Lung (tissue), 12 donors: ENCODE measurements around the gene TMPRSS3. TPM values are rescaled to one million over a fixed set of nuclear protein-coding genes. Genes with fewer than 3 reads are reported as not detected.

Experiments used
- ATAC-seq: fragments of 200-7000 bp; cut with Tn5 transposase; one replicate; pipeline ENCODE4 v1.9.1; 2020; ENCODE audit warnings: moderate number of reproducible peaks; ENCODE audit not compliant: insufficient read depth, low FRiP score
- DNase-seq, 3 donors: peaks; one replicate each; pipeline ENCODE4 v3.0.0-alpha.2; 2013 to 2017
- H3K27ac ChIP-seq, 2 donors: one replicate each; pipeline ENCODE4 v1.5.1; 2013; ENCODE audit warnings: mild to moderate bottlenecking in 2 of 2, moderate library complexity in 2 of 2, control low read depth in 1 of 2, inconsistent platforms in 1 of 2, low read depth in 1 of 2, low read length in 1 of 2
- H3K27me3 ChIP-seq, 3 donors: one replicate each; pipeline ENCODE4 v1.5.1; 2013; ENCODE audit warnings: low read length in 2 of 3; ENCODE audit not compliant: control insufficient read depth in 3 of 3, insufficient read depth in 3 of 3
- H3K36me3 ChIP-seq, 4 donors: one replicate each; pipeline ENCODE4 v1.5.1; 2013; ENCODE audit warnings: low read length in 4 of 4, mild to moderate bottlenecking in 1 of 4, moderate library complexity in 1 of 4; ENCODE audit not compliant: control insufficient read depth in 4 of 4, insufficient read depth in 4 of 4
- H3K4me1 ChIP-seq, 5 donors: one replicate each; pipeline ENCODE4 v1.5.1; 2013; ENCODE audit warnings: low read length in 5 of 5, mild to moderate bottlenecking in 2 of 5, moderate library complexity in 1 of 5; ENCODE audit not compliant: control insufficient read depth in 5 of 5, insufficient read depth in 5 of 5
- H3K4me3 ChIP-seq: one replicate; pipeline ENCODE4 v1.5.1; 2013; ENCODE audit warnings: mild to moderate bottlenecking, control low read depth, moderate library complexity
- H3K9ac ChIP-seq, 2 donors: one replicate each; pipeline ENCODE4 v1.5.1; 2013; ENCODE audit warnings: low read length in 2 of 2, control low read depth in 1 of 2; ENCODE audit not compliant: insufficient read depth in 1 of 2
- H3K9me3 ChIP-seq, 4 donors: one replicate each; pipeline ENCODE4 v1.5.1; 2013; ENCODE audit warnings: low read length in 3 of 4, mild to moderate bottlenecking in 1 of 4, moderate library complexity in 1 of 4; ENCODE audit not compliant: control insufficient read depth in 4 of 4, insufficient read depth in 3 of 4
- CTCF ChIP-seq: IDR thresholded peaks from 2 replicates; pipeline ENCODE4 v1.5.1; 2012; ENCODE audit warnings: mild to moderate bottlenecking; ENCODE audit errors: control extremely low read depth, extremely low read depth
- WGBS, 2 donors: extraction: QIAGEN DNeasy Blood & Tissue Kit; methylation state at CpG; one replicate each; pipeline ENCODE4 v1.1.7; 2013; 5-methylcytosine and 5-hydroxymethylcytosine counted together
- polyA plus RNA-seq, 2 donors: library from polyadenylated mRNA; stranded (reverse); fragments of 200-250 nt; gene quantifications; one replicate each; pipeline ENCODE4 v1.2.1, GENCODE V29; 2013
- total RNA-seq, 2 donors: library from RNA; depleted of rRNA in 1 of 2; stranded (reverse); fragments of >200 nt in 1 of 2; gene quantifications; one replicate each; pipeline ENCODE4 v1.2.1, GENCODE V29; 2014 to 2021
- donor health status: control.
- donor health status: control.
- donor health status: Bipolar disorder and iron deficiency.
- donor health status: healthy.
- donor health status: DM: yes; HTN: yes; CAD: no.

TMPRSS3 gene
- total and polyA plus RNA-seq, 4 donors, result 2.1 to 7.9 (median 4.2) TPM

GRCh38 chr21:42434884-42435283 is 39.0 kb upstream of the TMPRSS3 start:
- no peak for TF ChIP-seq CTCF

GRCh38 chr21:42433946-42434551 is 38.2 kb upstream of the TMPRSS3 start:
- H3K27ac ChIP-seq, result no peak overlapping the region
- H3K36me3 ChIP-seq, result no peaks in the 10 kb centered on the region
- ATAC-seq (no peak), DNase-seq (no peak)
- WGBS, 2 donors, result 55 to 63% methylated on average over 10 of the region's 10 CpGs
- H3K27me3 ChIP-seq, result no peaks in the 10 kb centered on the region
- H3K4me3 ChIP-seq, result no peak overlapping the region
- no peak overlapping the region for H3K9ac ChIP-seq
- no peak for TF ChIP-seq CTCF
- H3K9me3 ChIP-seq, result peaks cover 0 to 10% (median 0%) of the 10 kb centered on the region in 4 donors
- H3K4me1 ChIP-seq, result no peaks in the 10 kb centered on the region

More at GRCh38 chr21:42434884-42435283, 39.0 kb upstream of the TMPRSS3 start:
- Histone ChIP-seq H3K36me3 (no peaks in the 10 kb centered on the region), H3K9ac (no peak overlapping the region), H3K27ac (no peak overlapping the region), H3K4me1 (no peaks in the 10 kb centered on the region), H3K4me3 (no peak overlapping the region), H3K27me3 (no peaks in the 10 kb centered on the region), H3K9me3 (peaks cover 0 to 10% (median 0%) of the 10 kb centered on the region in 4 donors)
- DNase-seq, result no peak
- 69 to 85% methylated on average over 3 of the region's 3 CpGs for WGBS, 2 donors
- no peak for ATAC-seq

DNA sequence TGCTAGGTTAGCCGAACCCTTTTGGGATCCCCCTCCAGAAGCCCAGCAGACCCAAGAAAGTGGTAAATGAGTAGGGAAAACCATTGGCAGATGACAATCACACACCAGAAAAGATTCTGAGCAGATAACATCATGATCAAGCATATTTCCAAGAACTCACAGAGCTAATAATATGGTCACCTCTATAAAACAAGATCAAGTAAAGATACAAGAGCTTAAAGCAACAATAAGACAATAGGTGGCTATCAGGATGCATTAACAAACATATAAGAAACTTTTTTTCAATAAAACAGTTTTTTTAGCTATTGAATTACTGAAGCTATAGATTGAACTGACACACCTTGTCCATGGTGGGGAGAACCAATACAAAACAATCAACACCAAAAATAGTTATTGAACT is 36.8 kb upstream of the TMPRSS3 start:
- DNase-seq (no peak), ATAC-seq (no peak)
- Histone ChIP-seq H3K9ac (no peak overlapping the region), H3K4me3 (no peak overlapping the region), H3K27ac (no peak overlapping the region), H3K9me3 (peaks cover 0 to 10% (median 0%) of the 10 kb centered on the region in 4 donors), H3K4me1 (no peaks in the 10 kb centered on the region), H3K27me3 (no peaks in the 10 kb centered on the region), H3K36me3 (no peaks in the 10 kb centered on the region)
- no peak for TF ChIP-seq CTCF
- whole genome bisulfite sequencing, 2 donors, result 57 to 90% methylated on average over 1 of the region's 1 CpG

- Histone ChIP-seq H3K9me3 (peaks cover 0 to 9% (median 0%) of the 10 kb centered on the region in 4 donors), H3K27ac (no peak overlapping the region), H3K4me3 (no peak overlapping the region), H3K4me1 (no peaks in the 10 kb centered on the region), H3K36me3 (no peaks in the 10 kb centered on the region), H3K27me3 (no peaks in the 10 kb centered on the region), H3K9ac (no peak overlapping the region)
- WGBS, 2 donors, result 67 to 70% methylated on average over 7 of the region's 7 CpGs
- ATAC-seq (no peak), DNase-seq (no peak)
- TF ChIP-seq CTCF, result no peak
Observed at GRCh38 chr21:42431196-42431595, 35.3 kb upstream of the TMPRSS3 start.
